Heart right ventricle (tissue), 16 donors: ENCODE results near the gene PLPP7. TPM values are rescaled to one million over a fixed set of nuclear protein-coding genes. Genes with fewer than 3 reads are reported as not detected.

Experiments
- ATAC-seq, 8 donors: fragments of 200-7000 bp; cut with Tn5 transposase; one replicate each; pipeline ENCODE4 v1.9.1; 2020; ENCODE audit warnings: mild to moderate bottlenecking in 8 of 8, moderate library complexity in 8 of 8, moderate number of reproducible peaks in 1 of 8
- DNase-seq, 2 donors: peaks; one replicate each; pipeline ENCODE4 v3.0.0-alpha.2; 2020
- H3K27ac ChIP-seq, 10 donors: fragments of 200-600 bp; sonication (generic) in 2 of 10; one replicate each; pipeline versions ENCODE4 v1.5.0 to v1.8.0; 2020 to 2022; ENCODE audit warnings: mild to moderate bottlenecking in 3 of 10
- H3K27me3 ChIP-seq, 7 donors: fragments of 200-600 bp; one replicate each; pipeline ENCODE4 v1.8.0; 2021 to 2022; ENCODE audit warnings: mild to moderate bottlenecking in 2 of 7
- H3K36me3 ChIP-seq, 9 donors: fragments of 200-600 bp; sonication (generic) in 1 of 9; one replicate each; pipeline versions ENCODE4 v1.5.0 to v1.8.0; 2020 to 2022; ENCODE audit warnings: mild to moderate bottlenecking in 2 of 9
- H3K4me1 ChIP-seq, 9 donors: fragments of 200-600 bp; sonication (generic) in 1 of 9; one replicate each; pipeline versions ENCODE4 v1.5.0 to v1.8.0; 2020 to 2022; ENCODE audit warnings: mild to moderate bottlenecking in 4 of 9
- H3K4me3 ChIP-seq, 10 donors: fragments of 200-600 bp; sonication (generic) in 2 of 10; one replicate each; pipeline versions ENCODE4 v1.5.0 to v1.8.0; 2020 to 2022; ENCODE audit warnings: mild to moderate bottlenecking in 7 of 10, moderate library complexity in 2 of 10
- H3K9me3 ChIP-seq, 11 donors: fragments of 200-600 bp in 10 of 11; sonication (generic) in 2 of 11; one replicate each; pipeline versions ENCODE4 v1.5.0 to v1.8.0; 2013 to 2022; ENCODE audit warnings: mild to moderate bottlenecking in 2 of 11, control low read depth in 1 of 11, moderate library complexity in 1 of 11
- WGBS, 2 donors: extraction: QIAGEN DNeasy Blood & Tissue Kit; methylation state at CpG; one replicate each; pipeline ENCODE4 v1.1.7; 2013; ENCODE audit warnings: inconsistent platforms in 1 of 2; 5-methylcytosine and 5-hydroxymethylcytosine counted together
- intact Hi-C, 10 donors: fragments of 100-400 bp; cut with DNase I; formaldehyde crosslinking; loops; one replicate each; pipeline versions ENCODE4 v1.11.1 to v1.14.2; 2022
- polyA plus RNA-seq, 2 donors: library from polyadenylated mRNA; stranded (reverse); fragments of 200-250 nt; gene quantifications; one replicate each; pipeline ENCODE4 v1.2.3, GENCODE V29; 2013
- total RNA-seq, 10 donors: library from RNA; stranded (reverse); fragmentation: NEBNext Ultra II Directional in 3 of 10; extraction: Animal tissue kit (Norgen Biotek cat#: 25700) in 3 of 10; gene quantifications; one replicate each; pipeline versions ENCODE4 v1.2.1 to v1.2.4, GENCODE V29; 2021 to 2023
- TF ChIP-seq, protein P1 (sequence below), 9 donors: fragments of 200-600 bp; sonication (generic) in 2 of 9; IDR thresholded peaks; one replicate each; pipeline versions ENCODE4 v1.5.0 to v1.8.0; 2021 to 2022; ENCODE audit warnings: antibody characterized with exemption in 9 of 9, mild to moderate bottlenecking in 5 of 9, moderate library complexity in 1 of 9
- donor health status: Arrhythmogenic right ventricular cardiomyopathy.
- donor health status: ischemic (EF 13 %, LVEDD 7.1; RV severe dilation, severe dysfunction).
- donor health status: healthy with polysubstance abuse.
- donor health status: DM: no; HTN: yes; CAD: no.
- donor health status: DM: no; HTN: no; CAD: no.
- donor health status: ischemic (EF 25% LVEDD 6.9; RV normal size, moderate dysfunction).
- donor health status: ischemic (EF 25% LVEDD 5.7; RV mildly dilated, moderate dysfunction).
- donor health status: healthy.
- donor health status: DM: yes; HTN: yes; CAD: no.
- donor health status: Ischemic cardiomyopathy.
- donor health status: ischemic (EF 35%, LVEDD 5.7; RV mildly dilated, moderate dysfunction).
- donor health status: nonischemic (EF 11% LVEDD 7.7; RV severe dilation, severe dysfunction).
- donor health status: DM: yes; HTN: yes; CAD: no.
- donor health status: PGD.
- donor health status: ischemic (EF 29% LVEDD 5.4; RV normal size, mild dysfunction).
- donor health status: nonischemic (EF 23%, LVEDD 6.1; RV moderate dilation, normal function).

The PLPP7 gene
- total and polyA plus RNA-seq, 12 donors: 42.6 to 140 (median 102) TPM

DNA sequence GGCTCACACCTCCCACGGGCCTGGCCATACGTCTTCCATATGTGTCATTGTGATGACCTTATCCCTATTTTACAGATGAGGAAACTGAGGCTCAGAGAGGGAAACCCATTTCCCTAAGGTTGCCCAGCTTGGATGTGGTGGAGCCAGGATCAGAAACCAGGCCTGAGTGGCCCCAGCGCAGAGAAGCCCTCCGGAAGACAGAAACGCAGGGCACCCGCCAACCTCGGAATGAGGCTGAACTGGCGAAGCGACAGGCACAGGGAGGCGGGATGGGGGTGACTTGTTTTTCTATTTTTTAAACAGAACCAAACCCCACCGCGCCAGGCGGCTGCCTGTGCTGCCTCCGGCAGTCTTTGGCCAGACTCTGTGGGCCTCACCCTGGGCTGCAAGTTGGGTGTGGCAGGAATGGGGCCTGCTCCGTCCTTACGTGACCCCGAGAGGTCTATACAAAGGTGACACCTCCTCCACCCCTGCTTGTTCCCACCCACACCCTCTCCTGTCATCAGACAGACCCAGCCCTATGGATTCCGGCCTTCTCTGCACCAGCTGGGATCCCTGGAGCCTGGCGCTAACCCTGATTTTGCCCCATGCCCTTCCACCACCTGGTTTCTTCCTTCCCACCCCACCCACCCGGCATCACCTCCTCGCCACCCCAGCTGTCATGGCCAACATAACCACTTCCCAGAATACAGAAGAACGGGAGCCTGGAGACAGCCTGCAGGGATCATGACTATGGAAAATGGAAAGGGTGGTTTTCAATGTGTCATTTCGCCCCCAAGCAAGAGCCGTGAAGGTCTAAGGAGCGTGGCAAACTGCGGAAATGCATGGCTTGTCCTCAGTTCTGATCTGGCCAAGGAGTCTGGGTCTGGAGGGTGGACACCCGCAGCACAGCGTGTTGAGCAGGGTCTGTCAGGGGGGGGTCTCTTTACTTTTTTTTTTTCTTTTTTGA lies 23.6 kb downstream of the PLPP7 start:
- WGBS, 2 donors: 78 to 79% methylated on average over 28 of the region's 28 CpGs
- TF ChIP-seq, protein P1, sequence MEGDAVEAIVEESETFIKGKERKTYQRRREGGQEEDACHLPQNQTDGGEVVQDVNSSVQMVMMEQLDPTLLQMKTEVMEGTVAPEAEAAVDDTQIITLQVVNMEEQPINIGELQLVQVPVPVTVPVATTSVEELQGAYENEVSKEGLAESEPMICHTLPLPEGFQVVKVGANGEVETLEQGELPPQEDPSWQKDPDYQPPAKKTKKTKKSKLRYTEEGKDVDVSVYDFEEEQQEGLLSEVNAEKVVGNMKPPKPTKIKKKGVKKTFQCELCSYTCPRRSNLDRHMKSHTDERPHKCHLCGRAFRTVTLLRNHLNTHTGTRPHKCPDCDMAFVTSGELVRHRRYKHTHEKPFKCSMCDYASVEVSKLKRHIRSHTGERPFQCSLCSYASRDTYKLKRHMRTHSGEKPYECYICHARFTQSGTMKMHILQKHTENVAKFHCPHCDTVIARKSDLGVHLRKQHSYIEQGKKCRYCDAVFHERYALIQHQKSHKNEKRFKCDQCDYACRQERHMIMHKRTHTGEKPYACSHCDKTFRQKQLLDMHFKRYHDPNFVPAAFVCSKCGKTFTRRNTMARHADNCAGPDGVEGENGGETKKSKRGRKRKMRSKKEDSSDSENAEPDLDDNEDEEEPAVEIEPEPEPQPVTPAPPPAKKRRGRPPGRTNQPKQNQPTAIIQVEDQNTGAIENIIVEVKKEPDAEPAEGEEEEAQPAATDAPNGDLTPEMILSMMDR (IDR thresholded peaks at IDR 0.05): no peak
- Histone ChIP-seq H3K9me3 (no peaks in the 10 kb centered on the region), H3K27me3 (no peaks in the 10 kb centered on the region), H3K27ac (no peak overlapping the region), H3K4me3 (no peak overlapping the region), H3K36me3 (peaks cover 0 to 2% (median 0%) of the 10 kb centered on the region in 9 donors), H3K4me1 (peaks cover 4 to 45% (median 14%) of the 10 kb centered on the region in 9 donors)
- ATAC-seq: peak in 1 of 8 donors; percentile 10
- DNase-seq: no peak
- intact Hi-C loops: no loop called here

DNA sequence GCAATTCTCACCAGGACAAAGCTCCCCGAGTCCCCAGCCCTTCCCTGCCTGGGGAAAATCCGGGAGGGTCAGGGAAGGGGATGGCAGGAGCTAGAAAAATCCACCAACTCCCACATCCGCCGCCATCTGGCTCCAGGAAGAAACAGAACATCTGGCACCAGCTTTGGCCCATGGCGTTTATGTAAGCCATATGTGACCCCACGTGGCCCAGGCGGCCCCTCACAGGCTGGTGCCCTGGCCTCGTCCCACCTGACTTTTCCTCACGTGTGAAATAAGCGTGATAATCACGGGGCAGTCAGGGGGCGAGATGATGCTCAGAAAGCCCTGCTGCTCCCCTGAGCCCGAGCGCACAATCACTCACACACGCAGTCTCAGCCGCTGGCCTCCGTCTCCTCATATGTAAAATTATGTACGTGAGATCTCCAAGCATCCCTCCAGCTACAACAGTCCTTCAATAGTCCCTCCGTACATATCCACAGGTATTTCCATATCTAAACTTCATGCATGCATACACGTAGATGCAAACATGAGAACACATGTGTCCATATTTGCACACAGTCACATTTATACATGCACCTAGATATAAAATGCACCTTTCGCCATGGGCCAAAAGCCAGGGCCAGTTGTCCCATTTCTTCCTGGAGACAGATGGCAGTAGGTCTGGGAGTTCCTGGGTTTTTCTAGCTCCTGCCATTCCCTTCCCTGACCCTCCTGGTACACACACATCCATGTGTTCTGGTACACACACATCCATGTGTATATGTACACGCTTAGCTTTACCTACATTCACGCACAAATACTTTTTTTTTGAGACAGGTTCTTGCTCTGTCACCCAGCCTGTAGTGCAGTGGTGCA lies 28.9 kb downstream of the PLPP7 start:
- DNase-seq (no peak), ATAC-seq (peak in 6 of 8 donors; percentile 2 to 15 (median 9))
- intact Hi-C loops: no loop called here
- WGBS, 2 donors: 62 to 75% methylated on average over 23 of the region's 23 CpGs
- H3K27ac ChIP-seq: peak overlapping the region in 4 of 10 donors; percentile 2 to 55 (median 24)
- no peaks in the 10 kb centered on the region for H3K36me3 ChIP-seq
- no peaks in the 10 kb centered on the region for H3K9me3 ChIP-seq
- TF ChIP-seq, protein P1 (IDR thresholded peaks at IDR 0.05): no peak
- H3K27me3 ChIP-seq: no peaks in the 10 kb centered on the region
- no peak overlapping the region for H3K4me3 ChIP-seq
- peaks cover 2 to 41% (median 21%) of the 10 kb centered on the region in 9 donors for H3K4me1 ChIP-seq

DNA sequence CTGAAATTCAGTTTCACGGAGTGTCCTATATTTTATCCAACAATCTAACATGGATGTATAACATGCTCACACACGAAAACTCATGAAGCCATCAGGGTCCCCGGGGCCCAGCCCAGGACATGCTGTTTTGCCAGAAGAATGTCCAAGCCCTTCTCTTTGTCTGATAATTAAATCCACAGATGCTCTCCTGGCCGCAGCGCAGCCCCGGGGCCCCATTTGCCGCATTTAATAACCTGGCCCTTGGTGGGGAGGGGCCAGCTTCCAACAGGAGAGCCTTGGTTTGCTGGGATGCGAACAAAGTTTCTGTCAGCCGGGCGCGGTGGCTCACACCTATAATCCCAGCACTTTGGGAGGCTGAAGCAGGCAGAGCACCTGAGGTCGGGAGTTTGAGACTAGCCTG lies 30.0 kb downstream of the PLPP7 start:
- Histone ChIP-seq H3K36me3 (no peaks in the 10 kb centered on the region), H3K4me3 (no peak overlapping the region), H3K9me3 (no peaks in the 10 kb centered on the region), H3K4me1 (peaks cover 2 to 39% (median 21%) of the 10 kb centered on the region in 9 donors), H3K27me3 (no peaks in the 10 kb centered on the region), H3K27ac (peak overlapping the region in 7 of 10 donors; percentile 16 to 66 (median 55))
- intact Hi-C loops: no loop called here
- TF ChIP-seq, protein P1 (IDR thresholded peaks at IDR 0.05): no peak
- DNase-seq (peak in 1 of 2 donors; percentile 50), ATAC-seq (peak in 5 of 8 donors; percentile 27 to 67 (median 38))
- 48 to 65% methylated on average over 12 of the region's 12 CpGs for WGBS, 2 donors
